ENCODE results near the gene USF2.

DNA sequence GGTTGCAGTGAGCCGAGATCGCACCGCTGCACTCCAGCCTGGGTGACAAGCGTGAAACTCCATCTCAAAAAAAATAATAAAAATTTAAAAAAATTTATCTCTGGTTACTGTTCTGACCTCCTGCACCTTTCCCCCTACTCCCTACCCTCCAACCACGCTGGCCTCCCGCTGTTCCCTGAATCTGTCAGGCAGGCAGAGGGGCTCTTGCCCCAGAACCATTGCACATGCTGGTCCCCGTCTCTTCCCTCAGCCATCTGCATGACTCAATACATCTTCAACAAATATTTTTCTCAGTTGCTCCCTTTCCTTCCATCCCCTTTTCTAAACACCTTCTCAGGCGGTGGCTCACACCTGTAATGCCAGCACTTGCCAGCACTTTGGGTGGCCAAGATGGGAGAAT, 39.2 kb upstream of the USF2 start:
- TF ChIP-seq, protein P1, sequence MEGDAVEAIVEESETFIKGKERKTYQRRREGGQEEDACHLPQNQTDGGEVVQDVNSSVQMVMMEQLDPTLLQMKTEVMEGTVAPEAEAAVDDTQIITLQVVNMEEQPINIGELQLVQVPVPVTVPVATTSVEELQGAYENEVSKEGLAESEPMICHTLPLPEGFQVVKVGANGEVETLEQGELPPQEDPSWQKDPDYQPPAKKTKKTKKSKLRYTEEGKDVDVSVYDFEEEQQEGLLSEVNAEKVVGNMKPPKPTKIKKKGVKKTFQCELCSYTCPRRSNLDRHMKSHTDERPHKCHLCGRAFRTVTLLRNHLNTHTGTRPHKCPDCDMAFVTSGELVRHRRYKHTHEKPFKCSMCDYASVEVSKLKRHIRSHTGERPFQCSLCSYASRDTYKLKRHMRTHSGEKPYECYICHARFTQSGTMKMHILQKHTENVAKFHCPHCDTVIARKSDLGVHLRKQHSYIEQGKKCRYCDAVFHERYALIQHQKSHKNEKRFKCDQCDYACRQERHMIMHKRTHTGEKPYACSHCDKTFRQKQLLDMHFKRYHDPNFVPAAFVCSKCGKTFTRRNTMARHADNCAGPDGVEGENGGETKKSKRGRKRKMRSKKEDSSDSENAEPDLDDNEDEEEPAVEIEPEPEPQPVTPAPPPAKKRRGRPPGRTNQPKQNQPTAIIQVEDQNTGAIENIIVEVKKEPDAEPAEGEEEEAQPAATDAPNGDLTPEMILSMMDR (conservative IDR thresholded peaks at IDR 0.05 in 1 of 2, IDR thresholded peaks at IDR 0.05 in 1 of 2; ENCODE audit: extremely low read depth in 1 of 2, insufficient read depth in 1 of 2, low read depth in 1 of 2, low read length in 2 of 2) = no peak
- no peak for TF ChIP-seq EZH2 (IDR thresholded peaks at IDR 0.05; ENCODE audit: borderline replicate concordance, low read length)
